ENCODE results near the gene CCDC141. TPM values are rescaled to one million over a fixed set of nuclear protein-coding genes. Genes with fewer than 3 reads are reported as not detected.

CCDC141 gene
- total and polyA plus RNA-seq, 3 donors from 2014 or later: 2.2 to 25.9 (median 17.8) TPM

DNA sequence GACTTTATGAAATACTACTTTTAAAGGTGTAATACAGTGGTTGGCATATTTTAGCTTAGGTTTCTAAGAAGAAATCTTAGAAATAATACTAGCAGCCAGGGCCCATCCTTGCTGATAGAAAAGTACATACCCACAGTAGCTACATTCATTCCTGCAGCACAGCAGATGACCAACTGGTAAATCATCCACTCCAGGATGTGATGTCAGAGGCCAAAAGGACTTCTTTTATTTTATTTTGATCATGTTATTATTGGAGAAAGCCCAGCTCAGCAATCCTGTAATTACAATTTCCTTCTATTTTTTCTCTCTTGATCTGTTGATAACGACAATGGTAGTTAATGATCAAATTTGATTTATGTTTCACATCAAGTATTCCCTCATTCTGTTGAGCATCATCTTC is 224.8 kb downstream of the CCDC141 start:
- TF ChIP-seq POLR2A (IDR thresholded peaks at IDR 0.05): no peak
- TF ChIP-seq, protein P1, sequence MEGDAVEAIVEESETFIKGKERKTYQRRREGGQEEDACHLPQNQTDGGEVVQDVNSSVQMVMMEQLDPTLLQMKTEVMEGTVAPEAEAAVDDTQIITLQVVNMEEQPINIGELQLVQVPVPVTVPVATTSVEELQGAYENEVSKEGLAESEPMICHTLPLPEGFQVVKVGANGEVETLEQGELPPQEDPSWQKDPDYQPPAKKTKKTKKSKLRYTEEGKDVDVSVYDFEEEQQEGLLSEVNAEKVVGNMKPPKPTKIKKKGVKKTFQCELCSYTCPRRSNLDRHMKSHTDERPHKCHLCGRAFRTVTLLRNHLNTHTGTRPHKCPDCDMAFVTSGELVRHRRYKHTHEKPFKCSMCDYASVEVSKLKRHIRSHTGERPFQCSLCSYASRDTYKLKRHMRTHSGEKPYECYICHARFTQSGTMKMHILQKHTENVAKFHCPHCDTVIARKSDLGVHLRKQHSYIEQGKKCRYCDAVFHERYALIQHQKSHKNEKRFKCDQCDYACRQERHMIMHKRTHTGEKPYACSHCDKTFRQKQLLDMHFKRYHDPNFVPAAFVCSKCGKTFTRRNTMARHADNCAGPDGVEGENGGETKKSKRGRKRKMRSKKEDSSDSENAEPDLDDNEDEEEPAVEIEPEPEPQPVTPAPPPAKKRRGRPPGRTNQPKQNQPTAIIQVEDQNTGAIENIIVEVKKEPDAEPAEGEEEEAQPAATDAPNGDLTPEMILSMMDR (IDR thresholded peaks at IDR 0.05): no peak
- H3K36me3 ChIP-seq (ENCODE audit: low read depth, missing control alignments): no peaks in the 10 kb centered on the region
- intact Hi-C loops (cut with DNase I; ENCODE audit: low total_unique reads): no loop called here
- no peaks in the 10 kb centered on the region for H3K9me3 ChIP-seq
- no peak overlapping the region for H3K4me3 ChIP-seq
- no peaks in the 10 kb centered on the region for H3K4me1 ChIP-seq
- 80 to 82% methylated on average over 1 of the region's 1 CpG for WGBS, 2 donors
- H3K27me3 ChIP-seq: no peaks in the 10 kb centered on the region
- H3K27ac ChIP-seq: no peak overlapping the region
- no peak for DNase-seq

DNA sequence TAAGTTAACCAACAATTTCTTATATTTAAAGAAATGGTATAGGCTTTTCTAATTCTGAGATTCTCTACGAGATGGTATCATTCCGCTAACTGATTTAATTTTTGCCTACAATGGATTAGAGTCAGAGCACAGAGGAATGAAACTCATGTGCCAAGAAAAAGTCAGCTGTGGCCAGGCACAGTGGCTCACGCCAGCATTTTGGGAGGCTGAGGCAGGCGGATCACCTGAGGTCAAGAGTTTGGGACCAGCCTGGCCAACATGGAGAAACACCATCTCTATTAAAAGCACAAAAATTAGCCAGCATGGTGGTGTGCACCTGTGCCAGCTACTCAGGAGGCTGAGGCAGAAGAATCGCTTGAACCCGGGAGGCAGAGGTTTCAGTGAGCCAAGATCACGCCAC is 225.8 kb downstream of the CCDC141 start:
- WGBS, 2 donors: 95 to 97% methylated on average over 7 of the region's 7 CpGs

DNA sequence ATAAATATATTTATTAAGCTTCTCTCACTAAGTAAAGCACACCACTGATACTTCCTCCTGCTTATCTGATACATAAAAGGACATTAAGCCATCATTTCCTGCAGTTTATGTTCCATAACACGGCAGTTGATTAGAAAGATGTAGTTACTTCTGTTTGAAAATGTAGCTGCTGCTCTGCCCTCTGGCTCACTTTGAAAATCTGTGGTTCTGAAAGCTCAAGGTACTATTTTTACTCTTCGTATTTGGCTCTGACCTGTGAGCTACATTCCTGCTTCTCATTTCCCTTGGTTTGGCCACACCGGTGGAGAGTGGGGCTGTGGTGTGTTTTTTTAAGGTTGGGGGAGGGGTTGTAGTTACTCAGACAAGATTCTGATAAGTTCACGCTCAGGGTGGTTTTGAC is 229.9 kb downstream of the CCDC141 start:
- no peaks in the 10 kb centered on the region for H3K9me3 ChIP-seq
- no peaks in the 10 kb centered on the region for H3K4me1 ChIP-seq
- DNase-seq: no peak
- no peaks in the 10 kb centered on the region for H3K27me3 ChIP-seq
- no peaks in the 10 kb centered on the region for H3K36me3 ChIP-seq (ENCODE audit: low read depth, missing control alignments)
- intact Hi-C loops (cut with DNase I; ENCODE audit: low total_unique reads): no loop called here
- no peak overlapping the region for H3K4me3 ChIP-seq
- whole genome bisulfite sequencing, 2 donors: 36 to 40% methylated on average over 4 of the region's 4 CpGs
- no peak overlapping the region for H3K27ac ChIP-seq
- TF ChIP-seq, protein P1 (IDR thresholded peaks at IDR 0.05): no peak

More for the DNA sequence above, 225.8 kb downstream of the CCDC141 start:
- TF ChIP-seq, protein P1 (IDR thresholded peaks at IDR 0.05): no peak
- TF ChIP-seq POLR2A (IDR thresholded peaks at IDR 0.05): no peak
- H3K27ac ChIP-seq: no peak overlapping the region
- H3K4me3 ChIP-seq: no peak overlapping the region
- no peaks in the 10 kb centered on the region for H3K4me1 ChIP-seq
- intact Hi-C loops (cut with DNase I; ENCODE audit: low total_unique reads): no loop called here
- no peaks in the 10 kb centered on the region for H3K27me3 ChIP-seq
- DNase-seq: no peak
- H3K36me3 ChIP-seq (ENCODE audit: low read depth, missing control alignments): no peaks in the 10 kb centered on the region
- H3K9me3 ChIP-seq: no peaks in the 10 kb centered on the region

DNA sequence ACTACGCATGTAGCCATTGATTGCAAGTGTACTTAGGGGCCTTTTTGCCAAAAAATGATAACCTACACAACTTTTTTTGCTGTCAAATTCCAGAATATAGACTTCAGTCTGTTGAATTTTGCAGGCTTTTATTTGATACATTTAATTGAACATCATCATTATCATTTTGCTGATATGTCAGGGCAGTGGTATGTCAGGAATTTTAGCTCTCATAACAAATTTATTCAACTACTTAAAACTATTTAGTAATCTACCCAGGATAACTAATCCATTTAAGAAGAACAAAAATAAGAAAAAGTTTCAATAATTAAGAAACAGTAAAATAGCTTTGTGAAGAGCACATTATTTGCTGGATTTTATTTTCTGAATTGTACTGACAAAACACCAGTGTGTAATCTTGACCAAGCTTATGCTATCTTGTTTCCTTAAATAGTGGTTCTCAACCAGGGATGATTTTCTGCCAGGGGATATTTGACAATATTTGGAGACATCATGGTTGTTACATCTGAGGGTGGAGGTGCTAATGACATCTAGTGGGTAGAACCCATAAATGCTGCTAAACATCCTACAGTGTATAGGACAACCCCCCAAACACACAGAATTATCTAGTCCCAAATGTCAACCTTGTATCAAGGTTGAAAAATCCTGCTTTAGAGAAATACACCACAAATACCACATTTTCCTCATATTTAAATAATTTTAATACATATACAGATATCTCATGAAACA is 230.6 kb downstream of the CCDC141 start:
- Histone ChIP-seq H3K9me3 (no peaks in the 10 kb centered on the region), H3K27me3 (no peaks in the 10 kb centered on the region), H3K4me3 (no peak overlapping the region), H3K4me1 (no peaks in the 10 kb centered on the region), H3K36me3 (ENCODE audit: low read depth, missing control alignments) (no peaks in the 10 kb centered on the region), H3K27ac (no peak overlapping the region)
- intact Hi-C loops (cut with DNase I; ENCODE audit: low total_unique reads): no loop called here
- TF ChIP-seq, protein P1 (IDR thresholded peaks at IDR 0.05): no peak
- no peak for TF ChIP-seq POLR2A (IDR thresholded peaks at IDR 0.05)
- WGBS, 2 donors: 60 to 79% methylated on average over 1 of the region's 1 CpG
- no peak for DNase-seq

DNA sequence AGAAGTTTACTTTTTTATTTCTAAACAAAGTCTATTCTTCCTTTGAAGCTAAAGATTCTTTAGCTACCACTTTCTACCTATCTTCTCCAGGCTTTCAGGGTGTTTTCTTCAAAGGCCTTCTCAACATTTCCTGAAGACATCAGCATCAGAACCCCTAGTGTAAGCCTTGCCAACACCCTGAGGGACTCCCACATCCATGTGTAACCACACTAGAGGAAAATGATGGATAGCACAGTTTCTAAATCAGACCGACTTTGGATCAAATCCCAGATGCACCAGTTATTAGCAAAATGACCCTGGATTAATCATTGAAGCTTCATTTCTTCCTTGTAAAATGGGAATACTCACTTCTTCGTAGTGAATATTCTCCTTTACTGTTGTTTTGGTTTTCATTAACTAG is 238.0 kb downstream of the CCDC141 start:
- Histone ChIP-seq H3K4me1 (no peaks in the 10 kb centered on the region), H3K36me3 (ENCODE audit: low read depth, missing control alignments) (no peaks in the 10 kb centered on the region), H3K9me3 (no peaks in the 10 kb centered on the region), H3K4me3 (no peak overlapping the region), H3K27ac (no peak overlapping the region), H3K27me3 (no peaks in the 10 kb centered on the region)
- no peak for DNase-seq
- intact Hi-C loops (cut with DNase I; ENCODE audit: low total_unique reads): no loop called here
- TF ChIP-seq POLR2A (IDR thresholded peaks at IDR 0.05): no peak
- TF ChIP-seq, protein P1 (IDR thresholded peaks at IDR 0.05): no peak
- WGBS, 2 donors: 74 to 91% methylated on average over 2 of the region's 2 CpGs

All from testis (tissue), 3 donors.